Measurements from ENCODE around the gene EEPD1. TPM values are rescaled to one million over a fixed set of nuclear protein-coding genes. Genes with fewer than 3 reads are reported as not detected.

Gene EEPD1
- total RNA-seq, 1 donor from 2014 or later: 1.3 TPM

DNA sequence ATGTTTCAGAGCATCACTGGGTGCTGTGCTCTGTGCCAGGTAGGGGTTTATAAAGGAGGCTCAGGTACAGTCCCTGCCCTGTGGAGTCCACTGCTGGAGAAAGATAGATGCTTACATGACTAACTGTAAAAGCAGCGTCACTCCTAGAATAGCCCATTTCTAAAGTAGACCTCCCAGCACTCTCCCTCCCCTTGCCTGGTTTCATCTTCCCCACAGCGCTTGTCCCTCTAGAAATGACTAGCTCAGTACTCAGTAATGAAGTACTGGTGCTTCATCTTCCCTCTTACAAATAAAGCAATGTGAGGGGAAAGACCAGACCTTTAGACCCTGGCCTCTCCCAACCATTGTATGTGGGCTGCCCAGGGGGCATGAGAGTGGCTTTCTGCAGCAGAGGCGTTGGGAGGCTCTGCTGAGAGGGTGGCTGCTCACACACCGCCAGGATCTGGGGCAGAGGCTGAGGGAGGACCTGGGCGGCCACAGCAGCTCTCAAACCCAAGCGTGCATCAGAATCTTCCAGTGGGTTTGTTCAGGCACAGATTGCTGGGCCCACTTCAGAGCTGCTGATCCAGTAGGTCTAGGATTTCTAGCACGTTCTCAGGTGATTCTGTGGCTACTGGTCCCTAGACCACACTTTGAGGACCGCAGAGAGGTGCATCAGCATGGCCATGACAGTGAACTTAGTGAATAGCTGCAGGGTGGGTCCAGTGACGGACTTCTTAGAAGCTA lies 126.3 kb downstream of the EEPD1 start:
- no peak for DNase-seq (ENCODE audit: low read depth in 2 of 2)

- no peak for DNase-seq (ENCODE audit: low read depth in 2 of 2)
Observed at GRCh38 chr7:36279926-36280315, 126.9 kb downstream of the EEPD1 start.

- DNase-seq (ENCODE audit: low read depth in 2 of 2): peak in 1 of 2 donors; percentile 59
Observed at GRCh38 chr7:36280840-36281812, 128.1 kb downstream of the EEPD1 start.

DNA sequence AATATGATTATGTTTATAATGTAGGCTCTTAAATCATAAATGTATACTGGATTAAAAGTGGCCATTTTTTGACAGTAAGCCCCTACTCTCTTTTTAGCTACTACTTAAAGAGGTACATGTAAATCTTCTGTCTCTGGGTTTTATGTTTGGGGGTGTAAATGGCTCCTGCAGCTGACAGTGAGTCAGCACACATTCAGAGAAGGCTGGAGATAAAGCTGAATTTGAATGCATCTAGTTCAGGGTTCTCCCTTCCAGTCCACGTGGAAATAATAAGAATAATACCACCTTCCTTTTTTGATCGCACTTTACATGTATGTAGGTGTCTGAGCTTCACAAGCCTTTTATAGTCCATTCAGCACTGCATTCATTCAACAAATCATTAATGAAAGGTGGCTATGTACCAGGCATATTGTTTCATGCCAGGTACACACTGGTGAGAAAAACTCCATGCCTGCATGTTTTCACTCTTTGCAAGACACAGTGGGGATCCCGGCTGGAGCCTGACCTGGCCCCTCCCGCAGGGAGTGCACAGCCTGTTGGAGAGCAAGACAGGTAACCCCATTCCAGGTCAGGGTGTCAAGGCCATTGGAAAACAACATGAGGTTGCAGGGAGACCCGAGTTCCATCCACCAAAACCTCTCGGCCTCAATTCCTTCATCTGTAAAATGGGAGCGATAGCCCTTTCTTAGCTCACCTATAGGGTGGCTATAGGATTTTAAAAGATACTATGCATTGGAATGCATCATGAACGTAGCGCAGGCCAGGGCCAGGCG lies 129.1 kb downstream of the EEPD1 start:
- no peak for DNase-seq (ENCODE audit: low read depth in 2 of 2)

GRCh38 chr7:36283181-36283580 lies 130.1 kb downstream of the EEPD1 start:
- no peak for DNase-seq (ENCODE audit: low read depth in 2 of 2)

- no peak for DNase-seq (ENCODE audit: low read depth in 2 of 2)
Observed at GRCh38 chr7:36283711-36284130, 130.7 kb downstream of the EEPD1 start.

DNA sequence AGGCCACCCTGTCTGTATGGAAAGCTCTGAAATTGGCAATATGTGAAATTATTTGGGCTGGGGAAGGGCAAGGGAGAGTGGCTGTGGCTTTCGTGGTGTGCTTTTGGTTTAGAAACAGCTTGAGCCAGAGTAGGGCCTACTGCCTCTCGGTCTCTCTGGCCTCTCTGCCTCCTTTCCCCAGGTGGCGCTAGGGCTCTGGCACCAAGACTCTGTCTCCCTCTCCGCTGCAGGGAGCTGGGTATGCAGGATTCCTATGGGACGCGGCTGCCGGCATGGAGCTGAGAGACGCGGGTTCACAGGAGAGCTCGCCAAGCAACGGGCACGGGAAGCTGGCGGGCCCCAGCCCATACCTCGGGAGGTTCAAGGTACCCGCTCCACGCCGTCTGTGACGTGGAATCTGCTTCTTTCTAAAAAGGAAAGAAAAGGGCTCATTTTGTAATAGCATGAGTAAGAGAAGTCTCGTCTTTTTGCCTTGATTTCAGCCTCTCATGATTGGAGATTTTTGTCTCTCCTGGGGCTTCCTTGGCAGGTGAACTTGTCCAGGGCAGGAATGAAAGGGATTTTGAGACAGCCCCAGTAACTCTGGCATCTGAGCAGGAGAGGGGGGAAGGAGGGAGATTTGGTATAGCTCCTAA lies 131.5 kb downstream of the EEPD1 start:
- no peak for DNase-seq (ENCODE audit: low read depth in 2 of 2)

GRCh38 chr7:36285276-36285675 lies 132.2 kb downstream of the EEPD1 start:
- no peak for DNase-seq (ENCODE audit: low read depth in 2 of 2)

GRCh38 chr7:36286226-36286625 lies 133.2 kb downstream of the EEPD1 start:
- DNase-seq (ENCODE audit: low read depth in 2 of 2): no peak

GRCh38 chr7:36286688-36287087 lies 133.6 kb downstream of the EEPD1 start:
- DNase-seq (ENCODE audit: low read depth in 2 of 2): no peak

- DNase-seq (ENCODE audit: low read depth in 2 of 2): no peak
Observed at GRCh38 chr7:36287371-36288241, 134.6 kb downstream of the EEPD1 start.

DNA sequence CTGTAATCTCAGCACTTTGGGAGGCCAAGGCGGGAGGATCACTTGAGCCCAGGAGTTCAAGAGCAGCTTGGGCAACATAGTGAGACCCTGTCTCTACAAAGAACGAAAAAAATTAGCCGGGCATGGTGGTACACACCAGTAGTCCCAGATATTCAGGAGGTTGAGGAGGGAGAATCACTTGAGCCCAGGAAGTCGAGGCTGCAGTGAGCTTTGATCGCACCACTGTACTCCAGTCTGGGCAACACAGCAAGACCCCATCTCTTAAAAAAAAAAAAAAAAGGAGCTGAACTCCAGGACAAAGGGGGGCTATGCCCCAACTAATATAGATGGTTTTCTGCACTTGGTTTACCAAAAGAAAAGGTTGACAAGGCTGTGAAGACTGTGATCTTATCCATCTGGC lies 135.4 kb downstream of the EEPD1 start:
- no peak for DNase-seq (ENCODE audit: low read depth in 2 of 2)

- DNase-seq (ENCODE audit: low read depth in 2 of 2): no peak
Observed at GRCh38 chr7:36289833-36290661, 137.0 kb downstream of the EEPD1 start.

GRCh38 chr7:36291387-36292316 lies 138.6 kb downstream of the EEPD1 start:
- peak; percentile 83 to 88 for DNase-seq (ENCODE audit: low read depth in 2 of 2)

GRCh38 chr7:36295090-36295489 lies 142.0 kb downstream of the EEPD1 start:
- DNase-seq (ENCODE audit: low read depth in 2 of 2): no peak

- DNase-seq (ENCODE audit: low read depth in 2 of 2): no peak
Observed at GRCh38 chr7:36296284-36296683, 143.2 kb downstream of the EEPD1 start.

DNA sequence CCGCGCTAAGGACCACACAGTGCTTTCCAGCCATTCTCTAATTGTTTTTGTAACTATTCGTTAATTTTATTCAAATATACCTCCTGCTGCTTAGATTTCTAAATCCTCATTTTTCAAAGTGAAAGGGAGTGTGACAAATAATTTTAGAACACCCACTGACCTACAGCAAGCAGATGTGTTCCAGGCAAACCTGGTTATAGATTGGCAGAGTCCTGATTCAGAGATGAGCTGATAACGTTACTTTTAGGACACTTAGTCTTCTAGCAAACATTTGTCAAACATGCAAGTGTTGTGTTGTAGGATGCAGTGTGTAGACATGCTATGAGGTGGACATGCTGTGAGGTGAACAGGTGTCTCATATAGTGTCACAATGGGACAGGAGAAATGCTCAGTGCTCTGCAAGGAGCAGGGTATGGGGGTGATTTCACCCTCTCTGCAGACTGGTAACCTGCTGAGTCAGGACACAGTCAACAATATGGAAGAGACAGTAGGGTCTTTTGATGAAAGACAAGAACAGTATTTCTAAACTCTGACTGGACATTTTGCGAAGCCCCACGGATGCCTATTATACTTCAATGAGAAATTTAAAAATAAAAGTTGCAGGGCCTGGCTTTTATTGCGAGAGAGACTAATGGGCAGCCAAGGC lies 144.4 kb downstream of the EEPD1 start:
- no peak for DNase-seq (ENCODE audit: low read depth in 2 of 2)

DNA sequence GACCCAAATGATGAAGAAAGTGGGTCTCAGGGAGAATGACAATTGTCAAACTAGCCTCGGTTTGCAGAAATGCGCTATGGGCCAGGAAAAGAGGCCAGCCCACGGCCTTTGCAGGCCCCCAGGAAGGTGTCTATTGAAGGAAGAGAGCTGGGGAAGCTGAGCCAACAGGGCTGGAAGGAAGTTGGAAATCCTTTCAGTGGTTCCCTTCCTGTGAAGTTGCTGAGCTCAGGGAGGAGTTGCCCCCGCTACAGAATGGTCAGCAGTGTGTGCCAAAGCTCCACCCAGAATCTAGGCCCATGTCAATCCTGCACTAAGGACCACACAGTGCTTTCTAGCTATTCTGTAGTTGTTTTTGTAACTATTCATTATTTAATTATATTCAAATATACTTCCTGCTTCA lies 145.1 kb downstream of the EEPD1 start:
- no peak for DNase-seq (ENCODE audit: low read depth in 2 of 2)

Data from dermis microvascular lymphatic vessel endothelial cell (primary cell).